Stimulated activated CD4-positive, alpha-beta T cell treated with anti-CD3 and anti-CD28 coated beads, TNF-alpha, amount 100 ng/mL, for 48 hours (primary cell): Measurements from ENCODE around the gene KSR1.
A peak's percentile ranks its signal among the peaks of the same experiment; 100 is the strongest.

Source experiments
- DNase-seq, 3 donors: peaks; one replicate each; pipeline ENCODE4 v3.0.0-alpha.2; 2020; ENCODE audit warnings: low read depth in 3 of 3

The KSR1 gene

GRCh38 chr17:27535178-27535928, 79.1 kb downstream of the KSR1 start:
- no peak for DNase-seq

- DNase-seq, result no peak
These were observed 79.7 kb downstream of the KSR1 start for GRCh38 chr17:27535975-27536374.

- no peak for DNase-seq
These were observed 80.5 kb downstream of the KSR1 start for GRCh38 chr17:27536781-27537180.

GRCh38 chr17:27538156-27538955, 82.1 kb downstream of the KSR1 start:
- DNase-seq, result no peak

- DNase-seq, result no peak
These were observed 82.9 kb downstream of the KSR1 start for GRCh38 chr17:27539152-27539551.

GRCh38 chr17:27539794-27540317, 83.6 kb downstream of the KSR1 start:
- no peak for DNase-seq

- no peak for DNase-seq
These were observed 84.3 kb downstream of the KSR1 start for GRCh38 chr17:27540318-27541101.

- no peak for DNase-seq
These were observed 85.2 kb downstream of the KSR1 start for GRCh38 chr17:27541301-27542023.

GRCh38 chr17:27542841-27543463, 86.7 kb downstream of the KSR1 start:
- DNase-seq, result no peak

- no peak for DNase-seq
These were observed 87.2 kb downstream of the KSR1 start for GRCh38 chr17:27543464-27543856.

GRCh38 chr17:27543958-27544349, 87.7 kb downstream of the KSR1 start:
- no peak for DNase-seq

GRCh38 chr17:27544350-27545131, 88.3 kb downstream of the KSR1 start:
- peak; percentile 61 to 81 (median 63) for DNase-seq

- DNase-seq, result no peak
These were observed 89.4 kb downstream of the KSR1 start for GRCh38 chr17:27545562-27546229.

- DNase-seq, result no peak
These were observed 90.5 kb downstream of the KSR1 start for GRCh38 chr17:27546624-27547300.

GRCh38 chr17:27547301-27547683, 91.0 kb downstream of the KSR1 start:
- no peak for DNase-seq

GRCh38 chr17:27548369-27548768, 92.1 kb downstream of the KSR1 start:
- DNase-seq, result no peak

GRCh38 chr17:27549251-27549893, 93.1 kb downstream of the KSR1 start:
- no peak for DNase-seq

GRCh38 chr17:27550291-27550930, 94.2 kb downstream of the KSR1 start:
- no peak for DNase-seq
